Stimulated activated CD4-positive, alpha-beta T cell treated with anti-CD3 and anti-CD28 coated beads, Interleukin-1b, Interleukin-23, amount 100 ng/mL, for 24 hours (primary cell): ENCODE measurements around the gene HSPBAP1.

Experiments
- DNase-seq, 4 experiments: peaks; one replicate each; pipeline ENCODE4 v3.0.0-alpha.2; 2020; ENCODE audit warnings: low read depth in 4 of 4, low spot score in 1 of 4

HSPBAP1 gene

DNA sequence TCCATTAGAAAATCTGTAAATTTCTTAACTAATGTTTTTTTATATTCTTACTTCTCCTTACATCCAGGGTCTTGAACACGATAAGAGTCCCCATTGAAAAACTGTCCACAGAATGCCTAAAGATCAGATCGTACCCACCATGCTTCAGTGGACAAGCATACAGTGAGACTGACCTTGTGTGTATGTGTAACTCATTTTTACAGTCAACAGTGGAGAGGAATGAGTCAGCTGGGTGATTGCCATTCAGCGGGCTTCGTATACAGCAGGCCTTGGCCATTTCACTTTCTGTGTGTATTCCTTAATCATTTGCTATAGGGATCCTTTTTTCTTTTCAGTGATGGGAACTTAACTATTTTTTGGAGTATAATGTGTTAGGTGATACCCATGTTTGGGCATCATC, 102.4 kb downstream of the HSPBAP1 start:
- DNase-seq: no peak

DNA sequence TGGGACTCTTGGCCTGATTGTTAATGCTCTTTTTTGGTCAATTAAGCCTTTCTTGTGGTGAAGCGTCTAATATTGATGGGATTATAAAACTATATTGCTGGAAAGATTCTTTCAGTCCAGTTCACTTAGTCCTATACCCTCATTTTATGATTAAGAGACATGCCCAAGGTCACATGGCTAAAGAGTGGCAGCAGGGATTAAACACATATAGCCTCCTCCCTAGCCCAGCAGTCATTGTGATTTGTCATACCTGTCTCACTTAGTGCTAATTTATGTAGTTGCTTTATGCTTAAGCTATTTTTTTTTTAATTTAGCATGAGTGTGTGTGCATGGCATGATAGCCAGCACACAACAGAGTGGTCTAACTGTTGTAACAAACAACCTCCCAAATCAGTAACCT, 103.5 kb downstream of the HSPBAP1 start:
- no peak for DNase-seq
